ENCODE results near the gene NAPEPLD. TPM values are rescaled to one million over a fixed set of nuclear protein-coding genes. Genes with fewer than 3 reads are reported as not detected.
"Not testable (repeated sequence)": the region's sequence is repeated elsewhere in the genome, so short reads cannot be mapped to it uniquely, and the experiment has no call there.

NAPEPLD gene
- total RNA-seq, 1 experiment from 2014 or later, result 14.8 TPM

DNA sequence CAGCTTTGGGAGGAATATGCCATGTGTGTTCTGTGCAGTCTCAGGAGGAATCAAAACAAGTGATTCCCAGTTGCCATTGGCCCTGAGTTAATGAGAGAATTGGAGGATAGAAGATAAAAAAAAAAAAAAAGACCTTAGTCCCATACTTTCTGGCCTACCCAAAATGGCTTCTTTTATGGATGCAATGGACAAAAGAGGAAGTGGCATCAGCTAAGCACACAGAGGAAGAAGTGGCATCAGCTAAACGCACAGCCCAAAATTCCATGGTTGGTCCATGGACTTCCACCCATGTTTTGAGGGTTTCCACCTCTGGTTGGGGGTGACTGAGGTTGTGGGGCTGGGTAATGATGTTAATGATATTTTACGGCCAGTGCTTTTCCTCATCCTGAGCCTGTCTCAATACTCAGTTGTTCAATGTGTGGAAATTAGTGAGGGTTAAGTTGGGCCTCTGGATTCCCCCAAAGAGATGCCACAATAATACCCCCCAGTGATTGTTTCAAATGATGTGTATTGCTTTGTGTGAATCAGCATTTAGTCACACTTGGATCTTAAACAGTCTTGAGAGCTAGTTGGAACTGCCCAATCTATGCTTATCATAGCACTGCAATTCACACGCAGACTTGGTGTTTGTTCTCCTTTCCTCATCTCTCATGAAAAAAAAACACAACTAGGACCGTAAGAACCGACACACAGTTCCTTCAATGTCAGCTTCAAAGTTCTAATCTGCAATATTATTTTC, 14.4 kb upstream of the NAPEPLD start:
- BruUV-seq (replicated peaks); DNase-seq (ENCODE audit: low spot score); intact Hi-C loops (cut with micrococcal nuclease; ENCODE audit: unreplicated experiment); H3K36me3 ChIP-seq (ENCODE audit: insufficient read depth, low read length, poor library complexity, severe bottlenecking); POLR2A ChIA-PET (ENCODE audit: low non-redundant PET); H3K4me1 ChIP-seq (ENCODE audit: insufficient read depth, low read length, poor library complexity, severe bottlenecking); CTCF ChIA-PET; H3K27me3 ChIP-seq (replicated peaks; ENCODE audit: insufficient read depth, low read depth, low read length, poor library complexity); H3K9me3 ChIP-seq (ENCODE audit: low read depth, low read length, poor library complexity, severe bottlenecking); H3K4me3 ChIP-seq (ENCODE audit: low read depth, low read length, poor library complexity, severe bottlenecking); H3K27ac ChIP-seq (ENCODE audit: low read depth, low read length, poor library complexity, severe bottlenecking): not testable (repeated sequence)

DNA sequence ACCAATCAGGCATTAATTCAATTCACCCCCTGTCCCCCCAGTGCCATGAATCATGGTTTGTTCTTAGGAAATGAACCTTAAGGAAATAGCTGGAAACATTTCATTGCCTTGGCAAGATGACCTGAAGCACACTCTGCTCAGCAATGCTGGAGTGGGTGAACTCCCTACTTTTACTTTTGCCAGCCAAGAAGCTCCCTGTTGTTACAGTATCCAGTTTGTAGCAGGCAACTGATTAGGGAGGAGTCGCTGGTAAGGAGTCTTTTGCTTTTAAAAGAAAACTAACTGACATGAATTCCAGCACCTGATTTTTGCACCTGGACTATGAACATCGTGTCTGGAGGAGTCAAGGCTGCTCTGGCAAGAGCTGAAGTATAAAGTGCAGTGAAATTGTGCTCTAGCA, 13.7 kb upstream of the NAPEPLD start:
- H3K4me1 ChIP-seq (ENCODE audit: insufficient read depth, low read length, poor library complexity, severe bottlenecking); CTCF ChIA-PET; DNase-seq (ENCODE audit: low spot score); H3K4me3 ChIP-seq (ENCODE audit: low read depth, low read length, poor library complexity, severe bottlenecking); H3K9me3 ChIP-seq (ENCODE audit: low read depth, low read length, poor library complexity, severe bottlenecking); intact Hi-C loops (cut with micrococcal nuclease; ENCODE audit: unreplicated experiment); H3K27ac ChIP-seq (ENCODE audit: low read depth, low read length, poor library complexity, severe bottlenecking); BruUV-seq (replicated peaks); H3K36me3 ChIP-seq (ENCODE audit: insufficient read depth, low read length, poor library complexity, severe bottlenecking); POLR2A ChIA-PET (ENCODE audit: low non-redundant PET); H3K27me3 ChIP-seq (replicated peaks; ENCODE audit: insufficient read depth, low read depth, low read length, poor library complexity): not testable (repeated sequence)

DNA sequence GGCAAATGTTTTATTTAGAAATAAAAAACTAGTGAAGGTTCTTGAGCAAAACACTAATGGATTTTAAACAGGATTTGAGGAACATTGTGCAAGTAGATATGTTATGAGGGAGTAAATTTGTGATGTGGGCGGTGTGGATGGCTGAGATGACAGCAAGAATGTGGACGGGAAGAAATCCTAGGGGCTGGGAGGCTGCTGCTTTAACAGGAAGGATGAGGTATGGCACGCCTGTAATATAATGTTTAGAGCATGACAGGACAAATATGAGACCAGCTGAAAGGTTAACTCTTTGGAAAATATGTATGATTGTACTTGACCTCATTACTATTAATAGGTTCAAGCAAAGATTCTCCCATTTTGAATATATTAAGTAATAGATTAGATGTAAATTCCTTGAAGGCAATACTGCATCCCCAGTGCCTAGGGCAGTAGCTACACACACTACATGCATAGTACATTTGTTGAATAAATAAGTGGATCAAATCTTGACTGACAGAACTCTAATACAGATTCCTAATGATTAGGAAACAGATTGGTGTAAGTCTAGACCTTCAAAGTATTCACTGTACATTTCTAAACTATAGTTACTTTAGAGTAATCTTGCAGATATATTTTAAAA, 13.2 kb upstream of the NAPEPLD start:
- H3K4me3 ChIP-seq (ENCODE audit: low read depth, low read length, poor library complexity, severe bottlenecking); DNase-seq (ENCODE audit: low spot score); BruUV-seq (replicated peaks); CTCF ChIA-PET; H3K4me1 ChIP-seq (ENCODE audit: insufficient read depth, low read length, poor library complexity, severe bottlenecking); H3K9me3 ChIP-seq (ENCODE audit: low read depth, low read length, poor library complexity, severe bottlenecking); H3K36me3 ChIP-seq (ENCODE audit: insufficient read depth, low read length, poor library complexity, severe bottlenecking); intact Hi-C loops (cut with micrococcal nuclease; ENCODE audit: unreplicated experiment); H3K27ac ChIP-seq (ENCODE audit: low read depth, low read length, poor library complexity, severe bottlenecking); POLR2A ChIA-PET (ENCODE audit: low non-redundant PET); H3K27me3 ChIP-seq (replicated peaks; ENCODE audit: insufficient read depth, low read depth, low read length, poor library complexity): not testable (repeated sequence)

DNA sequence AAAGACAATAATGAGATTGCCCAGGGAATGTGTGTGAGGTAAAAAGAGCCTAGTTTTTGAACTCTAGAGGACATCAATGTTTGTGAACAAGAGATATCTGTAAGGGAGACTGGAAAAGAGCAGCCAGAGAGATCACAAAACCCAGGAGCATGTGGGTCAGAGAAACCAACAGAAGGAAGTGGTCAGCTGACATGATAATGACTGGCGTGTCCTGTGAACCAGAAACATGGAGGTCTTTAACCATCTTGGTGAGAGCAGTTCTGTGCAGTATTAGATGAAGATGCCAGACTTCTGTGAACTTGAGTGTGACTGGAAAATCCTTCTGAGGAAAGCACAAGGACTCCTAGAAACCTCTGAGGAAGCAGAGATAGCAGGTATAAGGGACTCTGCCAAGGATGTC, 10.2 kb upstream of the NAPEPLD start:
- CTCF ChIA-PET; DNase-seq (ENCODE audit: low spot score); POLR2A ChIA-PET (ENCODE audit: low non-redundant PET); H3K27me3 ChIP-seq (replicated peaks; ENCODE audit: insufficient read depth, low read depth, low read length, poor library complexity); H3K27ac ChIP-seq (ENCODE audit: low read depth, low read length, poor library complexity, severe bottlenecking); H3K4me1 ChIP-seq (ENCODE audit: insufficient read depth, low read length, poor library complexity, severe bottlenecking); BruUV-seq (replicated peaks); intact Hi-C loops (cut with micrococcal nuclease; ENCODE audit: unreplicated experiment); H3K9me3 ChIP-seq (ENCODE audit: low read depth, low read length, poor library complexity, severe bottlenecking); H3K4me3 ChIP-seq (ENCODE audit: low read depth, low read length, poor library complexity, severe bottlenecking); H3K36me3 ChIP-seq (ENCODE audit: insufficient read depth, low read length, poor library complexity, severe bottlenecking): not testable (repeated sequence)

DNA sequence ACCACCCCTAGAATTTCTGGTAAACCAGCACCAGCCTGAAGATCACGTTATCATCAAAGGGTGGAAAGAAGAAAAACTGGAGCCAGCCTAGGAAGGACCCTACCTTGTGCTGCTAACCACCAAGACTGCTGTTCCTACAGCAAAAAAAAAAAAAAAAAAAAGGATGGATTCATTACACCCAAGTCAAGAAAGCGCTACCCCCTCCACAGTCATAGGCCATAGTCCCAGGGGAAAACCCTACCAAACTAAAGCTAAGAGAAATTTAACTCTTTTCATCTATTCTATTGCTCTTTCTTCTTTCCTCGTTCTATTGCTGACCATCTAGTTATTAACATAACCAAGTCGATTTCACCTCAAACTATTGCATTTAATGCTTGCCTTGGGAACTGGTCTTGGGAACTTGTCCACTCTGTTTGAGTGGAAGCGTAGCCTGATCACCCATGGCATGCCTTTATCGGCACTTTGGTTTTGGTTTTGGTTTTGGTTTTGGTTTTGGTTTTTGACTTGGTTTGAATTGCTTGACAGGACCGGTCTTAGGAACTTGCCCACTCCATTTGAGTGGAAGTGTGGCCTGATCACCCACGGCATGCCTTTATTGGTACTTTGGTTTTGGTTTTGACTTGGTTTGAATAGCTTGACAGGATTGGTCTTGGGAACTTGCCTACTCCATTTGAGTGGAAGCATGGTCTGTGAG, 6.6 kb upstream of the NAPEPLD start:
- intact Hi-C loops (cut with micrococcal nuclease; ENCODE audit: unreplicated experiment); H3K9me3 ChIP-seq (ENCODE audit: low read depth, low read length, poor library complexity, severe bottlenecking); H3K4me3 ChIP-seq (ENCODE audit: low read depth, low read length, poor library complexity, severe bottlenecking); H3K36me3 ChIP-seq (ENCODE audit: insufficient read depth, low read length, poor library complexity, severe bottlenecking); DNase-seq (ENCODE audit: low spot score); POLR2A ChIA-PET (ENCODE audit: low non-redundant PET); BruUV-seq (replicated peaks); H3K27ac ChIP-seq (ENCODE audit: low read depth, low read length, poor library complexity, severe bottlenecking); CTCF ChIA-PET; H3K27me3 ChIP-seq (replicated peaks; ENCODE audit: insufficient read depth, low read depth, low read length, poor library complexity); H3K4me1 ChIP-seq (ENCODE audit: insufficient read depth, low read length, poor library complexity, severe bottlenecking): not testable (repeated sequence)
